NB4 (cell line): ENCODE data around the gene CNTLN.

Source experiments
- POLR2A ChIP-seq: IDR thresholded peaks from 2 replicates; pipeline ENCODE4 v1.6.1; 2011; ENCODE audit warnings: mild to moderate bottlenecking; ENCODE audit not compliant: insufficient read length; ENCODE audit errors: extremely low read depth
- TF ChIP-seq, protein P1 (sequence below): IDR thresholded peaks from one replicate; pipeline ENCODE4 v1.5.1; 2012; ENCODE audit warnings: low read depth, low read length

DNA sequence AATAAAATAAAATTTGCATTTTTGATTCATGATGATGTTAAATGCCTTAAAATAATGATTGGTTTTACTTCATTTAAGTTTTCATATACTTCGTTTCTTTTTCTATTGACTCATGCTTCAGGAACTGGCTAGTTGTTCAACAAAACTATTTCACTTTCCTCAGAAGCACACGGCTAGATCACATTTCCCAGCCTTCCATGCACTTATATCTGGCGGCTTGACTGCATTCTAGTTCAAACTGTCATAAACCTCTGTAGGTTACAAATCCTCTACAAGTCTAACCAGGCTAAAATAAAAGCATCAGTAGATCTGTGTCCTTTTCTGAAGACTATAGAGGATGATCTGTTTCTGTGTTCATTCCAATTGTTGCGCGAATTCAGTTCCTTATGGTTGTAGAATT is 46.3 kb upstream of the CNTLN start:
- TF ChIP-seq POLR2A = no peak
- TF ChIP-seq, protein P1, sequence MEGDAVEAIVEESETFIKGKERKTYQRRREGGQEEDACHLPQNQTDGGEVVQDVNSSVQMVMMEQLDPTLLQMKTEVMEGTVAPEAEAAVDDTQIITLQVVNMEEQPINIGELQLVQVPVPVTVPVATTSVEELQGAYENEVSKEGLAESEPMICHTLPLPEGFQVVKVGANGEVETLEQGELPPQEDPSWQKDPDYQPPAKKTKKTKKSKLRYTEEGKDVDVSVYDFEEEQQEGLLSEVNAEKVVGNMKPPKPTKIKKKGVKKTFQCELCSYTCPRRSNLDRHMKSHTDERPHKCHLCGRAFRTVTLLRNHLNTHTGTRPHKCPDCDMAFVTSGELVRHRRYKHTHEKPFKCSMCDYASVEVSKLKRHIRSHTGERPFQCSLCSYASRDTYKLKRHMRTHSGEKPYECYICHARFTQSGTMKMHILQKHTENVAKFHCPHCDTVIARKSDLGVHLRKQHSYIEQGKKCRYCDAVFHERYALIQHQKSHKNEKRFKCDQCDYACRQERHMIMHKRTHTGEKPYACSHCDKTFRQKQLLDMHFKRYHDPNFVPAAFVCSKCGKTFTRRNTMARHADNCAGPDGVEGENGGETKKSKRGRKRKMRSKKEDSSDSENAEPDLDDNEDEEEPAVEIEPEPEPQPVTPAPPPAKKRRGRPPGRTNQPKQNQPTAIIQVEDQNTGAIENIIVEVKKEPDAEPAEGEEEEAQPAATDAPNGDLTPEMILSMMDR = no peak
